NCI-H2107 (cell line): Measurements from ENCODE around the gene APCDD1L.
A peak's percentile ranks its signal among the peaks of the same experiment; 100 is the strongest.

ENCODE experiments used
- DNase-seq: peaks from one replicate; lab custom pipeline; 2025; lab: John Stamatoyannopoulos, UW

Gene APCDD1L

DNA sequence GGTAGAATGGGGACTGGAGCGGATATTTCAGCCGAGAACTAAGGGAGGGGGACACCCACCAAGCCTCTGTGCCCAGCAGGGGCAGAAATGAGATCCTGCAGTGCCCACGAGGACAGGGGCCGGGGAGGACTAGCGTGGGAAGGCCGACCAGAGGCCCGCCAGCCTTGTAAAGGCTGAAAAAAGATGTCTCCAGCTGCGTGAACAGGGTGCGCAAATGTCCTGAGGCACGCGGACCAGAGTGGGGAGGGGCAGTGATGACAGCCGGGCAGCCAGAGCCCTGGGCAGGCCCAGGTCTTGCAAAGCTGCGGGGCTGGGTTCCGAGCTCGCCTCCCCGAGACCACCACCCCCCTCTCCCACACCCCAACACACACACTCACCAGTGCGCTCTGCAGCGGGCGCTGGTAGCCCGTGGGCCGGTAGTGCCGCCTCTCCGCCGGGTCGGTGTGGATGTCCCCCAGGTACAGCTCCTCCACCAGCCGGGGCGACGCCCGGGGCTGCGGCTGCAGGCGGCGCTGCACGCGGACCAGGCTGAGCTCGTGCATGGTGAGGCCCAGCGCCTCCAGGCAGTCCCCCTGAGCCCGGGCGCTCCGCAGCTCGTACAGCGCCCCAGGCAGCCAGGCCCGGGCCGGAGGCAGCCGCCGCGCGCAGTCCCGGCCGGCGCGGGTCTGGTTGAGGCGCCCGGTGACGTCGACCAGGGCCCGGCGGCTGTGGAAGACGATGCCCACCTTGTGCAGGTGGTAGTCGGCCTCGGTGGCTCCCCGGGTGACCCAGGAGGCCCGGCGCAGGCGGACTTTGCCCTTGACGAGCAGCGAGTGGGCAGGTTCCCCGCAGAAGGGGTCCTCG, 48.2 kb downstream of the APCDD1L start:
- no peak for DNase-seq

GRCh38 chr20:58466095-58466708, 49.0 kb downstream of the APCDD1L start:
- no peak for DNase-seq

- DNase-seq = no peak
Observed at GRCh38 chr20:58464838-58465237, 50.4 kb downstream of the APCDD1L start.

GRCh38 chr20:58463256-58463655, 51.9 kb downstream of the APCDD1L start:
- DNase-seq = no peak

DNA sequence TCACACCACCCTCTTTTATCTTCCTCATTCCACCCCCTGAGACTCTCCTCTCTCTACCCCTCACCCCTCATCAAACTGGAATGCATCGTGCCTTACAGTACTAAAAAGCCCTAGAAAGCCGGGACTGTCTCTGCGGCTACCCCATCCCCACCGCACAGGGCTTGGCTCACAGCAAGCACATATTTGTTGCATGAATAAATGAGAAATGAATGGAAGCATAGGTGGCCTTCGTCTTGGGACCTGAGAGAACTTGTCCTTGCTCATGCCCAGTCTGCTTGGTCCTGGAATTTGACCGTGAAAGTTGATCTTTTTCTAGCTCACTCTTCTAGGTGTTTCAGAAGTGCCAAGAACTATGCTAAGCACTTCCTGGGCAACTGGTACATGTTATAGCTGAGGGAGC, 53.3 kb downstream of the APCDD1L start:
- no peak for DNase-seq

DNA sequence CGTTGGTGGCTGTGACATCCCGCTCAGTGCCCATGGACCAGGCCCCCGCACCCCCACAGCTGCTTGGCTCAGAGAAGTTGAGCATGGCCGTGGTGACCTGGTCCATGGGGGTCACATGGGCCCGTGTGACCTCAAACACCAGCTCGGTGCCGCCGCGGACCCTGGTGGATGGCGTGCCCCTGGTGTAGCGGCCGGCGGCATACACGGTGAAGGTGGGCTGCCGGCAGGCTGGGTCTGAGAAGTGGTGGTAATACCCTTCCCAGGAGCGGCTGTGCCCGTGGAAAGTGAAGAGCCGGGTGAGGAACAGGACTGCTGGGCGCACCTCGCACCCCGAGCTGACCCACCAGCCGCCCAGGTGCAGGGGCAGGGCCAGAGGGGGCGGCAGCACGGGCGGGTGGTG, 54.1 kb downstream of the APCDD1L start:
- no peak for DNase-seq

GRCh38 chr20:58459058-58459750, 56.0 kb downstream of the APCDD1L start:
- DNase-seq = no peak

DNA sequence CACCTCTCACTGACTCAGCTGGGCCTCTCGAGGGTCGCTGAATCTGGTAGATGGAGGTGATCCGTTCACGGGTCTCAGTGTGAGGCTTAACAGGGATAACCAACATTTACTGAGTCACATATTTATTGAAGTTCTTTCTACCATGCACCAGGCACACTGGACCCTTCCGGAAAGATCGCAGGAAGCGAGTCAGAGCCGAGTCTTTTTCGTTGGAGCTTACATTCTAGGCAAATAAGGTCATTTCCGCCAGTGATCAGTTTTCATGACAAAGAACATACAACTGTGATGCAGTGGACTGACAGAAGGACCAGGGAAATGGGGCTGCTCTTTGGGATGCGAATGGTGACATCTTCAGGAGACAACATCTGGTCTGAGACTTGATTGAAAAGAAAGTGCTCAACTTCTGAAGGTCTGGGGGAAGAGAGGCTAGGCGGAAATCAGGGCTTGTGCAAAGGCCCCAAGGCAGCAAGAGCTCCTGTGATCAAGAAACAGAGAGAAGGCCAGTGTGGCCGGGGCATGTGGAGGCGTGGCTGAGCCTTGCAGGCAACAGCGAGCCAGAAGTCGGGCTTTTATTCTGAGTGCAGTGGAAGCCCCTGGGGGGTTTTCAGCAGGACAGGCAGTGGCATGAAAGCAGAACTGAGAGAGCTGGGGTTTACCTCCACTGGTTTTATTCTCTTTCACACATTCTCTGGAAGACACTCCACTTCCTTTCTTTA, 56.7 kb downstream of the APCDD1L start:
- DNase-seq = no peak

DNA sequence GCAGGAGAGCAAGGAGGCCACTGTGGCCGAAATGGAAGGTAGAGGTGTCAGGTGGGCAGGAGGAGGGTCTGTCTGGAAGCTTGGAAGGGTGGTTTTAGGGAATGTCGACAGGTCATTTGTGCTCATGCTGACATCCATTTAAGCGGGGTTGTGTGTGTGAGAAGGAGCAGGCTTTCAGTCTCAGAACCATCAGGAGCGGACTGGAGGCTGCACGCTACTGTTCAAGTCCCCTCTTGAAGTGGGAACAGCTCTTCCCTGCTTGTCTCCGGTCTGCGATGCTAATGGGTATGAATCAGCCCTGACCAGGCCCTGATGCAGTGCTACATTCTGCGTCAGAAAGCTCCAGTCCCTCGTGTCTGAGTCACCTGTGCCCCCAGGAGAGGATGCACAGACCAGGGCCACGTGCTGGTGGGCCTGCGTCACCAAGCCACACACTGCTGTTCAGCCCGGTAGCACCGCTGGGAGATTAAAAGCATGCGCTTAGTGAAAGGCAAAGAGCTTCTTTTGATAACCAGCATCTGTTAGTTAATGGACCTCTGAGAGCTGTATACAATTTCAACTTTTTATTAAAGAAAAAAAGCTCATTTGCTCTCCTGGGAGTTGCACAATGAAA, 58.0 kb downstream of the APCDD1L start:
- peak; percentile 60 for DNase-seq

DNA sequence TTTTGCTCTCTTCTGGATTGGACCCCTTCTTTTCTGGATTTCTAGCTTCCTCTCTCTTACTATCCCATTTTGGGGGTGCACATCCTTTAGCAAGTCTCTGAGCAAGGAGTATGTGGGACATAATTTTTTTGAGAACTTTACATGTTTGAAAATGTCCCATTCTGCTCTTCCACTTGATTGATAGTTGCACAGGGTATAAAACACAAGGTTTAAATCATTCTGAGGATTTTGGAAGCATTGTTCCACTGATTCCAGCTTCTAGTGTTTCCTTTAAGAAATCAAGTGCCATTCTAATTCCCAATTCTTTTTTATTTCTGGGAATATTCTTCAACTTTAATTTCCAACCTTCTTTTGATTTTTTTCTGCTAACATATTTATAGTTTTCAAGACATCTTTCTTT, 60.7 kb downstream of the APCDD1L start:
- no peak for DNase-seq

DNA sequence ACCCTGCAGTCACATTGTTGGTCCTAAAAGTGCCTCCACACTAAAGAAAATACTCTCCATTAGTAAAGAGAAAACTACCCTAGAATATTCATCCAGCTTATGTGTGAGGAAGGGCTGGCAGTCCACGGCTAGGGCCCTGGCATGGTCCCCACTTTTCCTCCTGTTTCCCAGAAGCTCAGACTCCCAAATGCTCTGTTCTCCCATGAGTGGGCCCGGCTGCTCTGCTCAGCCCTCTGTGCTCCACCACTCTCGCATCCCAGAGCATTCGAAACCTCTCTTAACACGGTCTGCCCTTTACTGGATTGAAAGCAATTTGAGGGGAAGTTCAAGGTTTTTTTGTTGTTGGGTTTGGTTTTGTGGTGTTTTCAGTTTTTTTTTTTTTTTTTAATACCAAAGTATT, 61.8 kb downstream of the APCDD1L start:
- no peak for DNase-seq

GRCh38 chr20:58452667-58453255, 62.4 kb downstream of the APCDD1L start:
- DNase-seq = no peak

DNA sequence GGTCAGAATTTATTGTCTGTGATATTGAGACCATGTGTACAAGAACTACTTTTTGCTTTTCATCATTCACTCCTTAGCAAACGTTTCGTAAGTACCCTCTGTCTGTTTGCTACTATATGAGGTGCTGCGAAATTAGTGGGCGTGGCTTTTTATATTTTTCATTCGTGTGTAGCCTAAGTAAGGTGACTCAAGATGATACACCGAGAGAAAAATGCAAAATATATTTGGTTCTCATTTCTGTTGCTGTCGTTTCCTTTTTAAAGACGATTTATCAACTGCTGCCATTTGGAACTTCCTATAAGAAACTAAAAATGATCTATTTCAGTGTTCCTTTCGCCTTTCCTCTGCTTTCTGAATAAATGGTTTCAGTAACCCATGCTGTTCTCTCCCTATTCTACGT, 64.9 kb downstream of the APCDD1L start:
- DNase-seq = no peak

DNA sequence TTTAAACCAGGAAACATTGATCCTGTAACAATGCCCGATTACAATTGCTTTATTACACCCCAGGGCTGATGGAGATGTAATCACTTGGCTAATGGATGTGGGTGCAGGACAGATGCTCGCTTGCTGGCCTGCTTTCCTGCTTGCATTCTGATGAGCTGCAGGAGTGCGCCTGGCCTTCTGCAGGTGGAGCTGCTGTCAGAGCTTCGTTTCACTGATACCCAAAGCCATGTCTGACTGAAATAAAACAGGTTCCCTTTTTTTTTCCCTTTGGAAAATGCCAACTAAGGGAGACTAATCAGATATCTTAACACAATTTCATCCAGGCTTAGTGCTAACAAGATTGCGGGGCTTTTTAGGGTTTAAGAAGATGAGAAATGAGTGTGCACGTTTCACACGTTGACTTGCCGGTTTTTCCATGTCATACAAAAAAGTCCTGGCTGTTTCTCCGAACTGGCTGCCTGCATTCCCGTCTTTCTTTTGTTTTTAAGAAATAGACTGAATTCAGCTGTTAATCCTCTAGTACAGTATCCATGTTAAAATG, 65.4 kb downstream of the APCDD1L start:
- DNase-seq = no peak

DNA sequence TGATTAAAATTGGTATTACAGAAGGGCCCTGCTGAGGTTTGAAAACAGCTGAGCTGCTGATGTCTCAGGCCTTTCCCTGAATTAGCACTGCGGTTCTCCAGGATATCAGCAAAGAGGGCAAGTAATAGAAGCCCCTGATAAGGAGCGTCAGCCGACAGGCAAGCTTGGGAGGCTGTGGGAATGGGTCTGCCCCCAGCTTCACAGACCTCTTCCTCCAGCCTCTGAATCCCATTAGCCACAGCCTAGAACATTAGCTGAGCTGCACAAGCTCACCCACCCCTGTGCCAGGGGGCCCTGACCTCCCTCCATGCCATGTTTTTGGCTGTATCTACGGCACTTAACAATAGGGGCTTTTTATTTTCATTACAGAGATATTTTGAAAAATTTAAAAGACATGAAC, 66.2 kb downstream of the APCDD1L start:
- DNase-seq = no peak

GRCh38 chr20:58447511-58448391, 67.4 kb downstream of the APCDD1L start:
- DNase-seq = peak; percentile 10

- DNase-seq = no peak
Observed at GRCh38 chr20:58446960-58447265, 68.3 kb downstream of the APCDD1L start.

GRCh38 chr20:58446264-58446959, 68.8 kb downstream of the APCDD1L start:
- DNase-seq = no peak

DNA sequence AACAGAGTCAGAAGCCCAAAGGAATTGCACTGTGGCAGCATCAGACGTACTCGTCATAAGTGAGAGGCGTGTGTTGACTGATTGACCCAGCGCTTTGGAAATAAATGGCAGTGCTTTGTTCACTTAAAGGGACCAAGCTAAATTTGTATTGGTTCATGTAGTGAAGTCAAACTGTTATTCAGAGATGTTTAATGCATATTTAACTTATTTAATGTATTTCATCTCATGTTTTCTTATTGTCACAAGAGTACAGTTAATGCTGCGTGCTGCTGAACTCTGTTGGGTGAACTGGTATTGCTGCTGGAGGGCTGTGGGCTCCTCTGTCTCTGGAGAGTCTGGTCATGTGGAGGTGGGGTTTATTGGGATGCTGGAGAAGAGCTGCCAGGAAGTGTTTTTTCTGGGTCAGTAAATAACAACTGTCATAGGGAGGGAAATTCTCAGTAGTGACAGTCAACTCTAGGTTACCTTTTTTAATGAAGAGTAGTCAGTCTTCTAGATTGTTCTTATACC, 70.4 kb downstream of the APCDD1L start:
- DNase-seq = no peak

- no peak for DNase-seq
Observed at GRCh38 chr20:58441723-58442122, 73.5 kb downstream of the APCDD1L start.
